GM19455 (cell line): ENCODE results near the gene CEACAM1.
"Not testable (repeated sequence)": the region's sequence is repeated elsewhere in the genome, so short reads cannot be mapped to it uniquely, and the experiment has no call there.

Experiments used
- ATAC-seq: cut with Tn5 transposase; IDR thresholded peaks from one replicate; pipeline ENCODE4 v1.9.1; 2021; ENCODE audit not compliant: unreplicated experiment

The CEACAM1 gene

GRCh38 chr19:42477933-42478332, 50.3 kb downstream of the CEACAM1 start:
- ATAC-seq: no peak

DNA sequence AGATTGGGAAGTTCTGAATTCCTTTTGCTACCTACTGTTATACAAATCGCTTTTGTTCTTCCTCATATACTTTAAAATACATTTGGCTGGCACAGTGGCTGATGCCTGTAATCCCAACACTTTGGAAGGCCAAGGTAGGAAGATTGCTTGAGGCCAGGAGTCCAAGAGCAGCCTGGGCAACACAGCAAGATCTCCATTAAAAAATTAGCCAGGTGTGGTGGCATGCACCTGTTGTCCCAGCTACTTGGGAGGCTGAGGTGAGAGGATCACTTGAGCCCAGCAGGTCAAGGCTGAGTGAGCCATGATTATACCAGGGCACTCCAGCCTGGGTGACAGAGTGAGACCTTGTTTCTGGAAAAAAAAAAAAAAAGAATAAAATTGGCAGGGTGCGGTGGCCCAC, 51.2 kb downstream of the CEACAM1 start:
- ATAC-seq: no peak

GRCh38 chr19:42475366-42475765, 52.9 kb downstream of the CEACAM1 start:
- no peak for ATAC-seq

GRCh38 chr19:42474743-42475142, 53.5 kb downstream of the CEACAM1 start:
- no peak for ATAC-seq

- no peak for ATAC-seq
Observed at GRCh38 chr19:42473686-42474085, 54.6 kb downstream of the CEACAM1 start.

GRCh38 chr19:42472402-42473147, 55.7 kb downstream of the CEACAM1 start:
- no peak for ATAC-seq

GRCh38 chr19:42471554-42472249, 56.6 kb downstream of the CEACAM1 start:
- ATAC-seq: no peak

DNA sequence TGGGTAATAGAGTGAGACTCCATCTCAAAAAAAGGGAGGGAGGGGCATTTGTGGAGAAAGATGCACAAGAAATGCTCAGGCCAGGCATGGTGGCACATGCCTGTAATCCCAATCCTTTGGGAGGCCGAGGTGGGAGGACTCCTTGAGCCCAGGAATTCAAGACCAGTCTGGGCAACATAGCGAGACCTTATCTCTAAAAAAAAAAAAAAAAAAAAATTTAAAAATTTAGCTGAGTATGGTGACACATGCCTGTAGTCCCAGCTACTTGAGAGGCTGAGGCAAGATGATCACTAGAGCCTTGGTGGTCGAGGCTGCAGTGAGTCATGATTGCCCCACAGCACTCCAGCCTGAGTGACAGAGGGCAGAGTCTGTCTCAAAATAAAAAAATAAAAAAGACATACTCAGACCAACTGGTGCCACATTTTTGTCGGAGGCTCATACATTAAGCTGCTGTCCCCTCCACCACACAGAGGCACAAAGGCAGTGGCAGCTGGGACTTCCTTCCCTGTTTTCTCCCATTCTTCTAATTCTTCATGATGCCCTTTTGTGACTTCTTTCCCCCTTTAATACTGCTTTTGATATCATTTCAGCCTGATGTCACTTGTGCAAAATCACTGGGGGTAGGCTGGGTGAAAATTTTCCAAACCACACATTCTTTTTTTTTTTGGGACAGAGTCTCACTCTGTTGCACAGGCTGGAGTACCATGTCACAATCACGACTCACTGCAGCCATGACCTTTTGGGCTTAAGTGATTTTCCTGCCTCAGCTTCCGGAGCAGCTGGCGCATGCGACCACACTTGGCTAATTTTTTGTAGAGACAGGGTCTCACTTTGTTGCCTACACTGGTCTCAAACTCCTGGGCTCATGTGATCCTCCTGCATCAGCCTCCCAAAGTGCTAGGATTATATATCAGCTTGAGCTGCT, 58.7 kb downstream of the CEACAM1 start:
- no peak for ATAC-seq

DNA sequence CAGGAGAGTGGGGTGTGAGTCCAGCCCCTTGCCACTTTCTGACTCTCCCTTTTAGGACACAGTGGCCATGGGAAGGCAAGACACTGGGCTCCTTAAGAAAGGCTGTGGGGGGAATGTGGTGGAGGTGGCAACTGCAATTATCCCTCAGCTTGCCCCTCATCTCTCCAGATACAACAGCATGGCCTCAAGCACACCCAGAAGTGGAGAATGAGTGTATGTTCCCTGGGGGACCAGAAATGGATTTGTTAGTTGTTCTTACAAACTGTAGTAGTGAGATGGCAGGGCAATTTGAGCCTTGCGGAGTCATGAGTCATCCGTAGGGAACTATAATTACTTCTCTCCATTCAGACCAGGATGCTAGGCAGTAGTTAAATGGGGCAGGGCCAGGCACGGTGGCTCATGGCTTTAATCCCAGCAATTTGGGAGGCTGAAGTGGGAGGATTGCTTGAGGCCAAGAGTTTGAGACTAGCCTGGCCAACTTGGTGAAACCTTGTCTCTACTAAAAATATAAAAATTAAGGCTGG, 59.9 kb downstream of the CEACAM1 start:
- ATAC-seq: no peak

GRCh38 chr19:42467183-42467760, 61.0 kb downstream of the CEACAM1 start:
- ATAC-seq: no peak

DNA sequence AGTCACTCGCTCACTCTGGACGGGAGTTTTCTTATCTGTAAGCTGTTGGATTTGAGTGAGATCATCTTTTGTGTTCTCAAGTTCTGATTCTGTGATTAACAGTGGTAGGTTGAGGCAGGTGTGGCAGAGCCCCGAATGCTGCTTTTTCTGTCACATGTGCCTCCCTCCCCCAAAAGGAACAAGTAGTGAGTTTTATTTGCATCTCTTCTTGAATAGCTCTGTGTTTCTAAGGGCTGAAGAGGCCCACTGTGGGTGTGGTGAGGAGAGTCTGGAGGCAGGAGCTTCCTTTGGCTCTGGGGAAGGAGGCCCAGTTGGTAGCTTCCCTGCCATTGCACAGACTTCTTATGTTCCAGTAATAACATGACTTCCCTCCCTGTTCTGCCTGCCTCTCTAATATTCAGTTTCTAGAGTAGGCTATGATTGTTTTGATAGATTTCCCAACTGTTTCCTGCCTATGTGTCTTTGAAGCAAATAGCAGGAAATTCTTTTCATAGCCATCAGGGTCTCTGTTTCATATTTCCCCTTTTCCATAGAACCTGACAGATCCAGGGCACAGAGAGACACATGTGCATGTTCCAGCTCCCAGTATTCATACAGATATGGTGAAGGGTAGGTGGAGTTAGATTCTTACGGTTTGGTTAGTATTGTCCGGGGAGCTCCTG, 61.6 kb downstream of the CEACAM1 start:
- ATAC-seq: no peak

GRCh38 chr19:42465827-42466280, 62.4 kb downstream of the CEACAM1 start:
- peak; percentile 54 for ATAC-seq

DNA sequence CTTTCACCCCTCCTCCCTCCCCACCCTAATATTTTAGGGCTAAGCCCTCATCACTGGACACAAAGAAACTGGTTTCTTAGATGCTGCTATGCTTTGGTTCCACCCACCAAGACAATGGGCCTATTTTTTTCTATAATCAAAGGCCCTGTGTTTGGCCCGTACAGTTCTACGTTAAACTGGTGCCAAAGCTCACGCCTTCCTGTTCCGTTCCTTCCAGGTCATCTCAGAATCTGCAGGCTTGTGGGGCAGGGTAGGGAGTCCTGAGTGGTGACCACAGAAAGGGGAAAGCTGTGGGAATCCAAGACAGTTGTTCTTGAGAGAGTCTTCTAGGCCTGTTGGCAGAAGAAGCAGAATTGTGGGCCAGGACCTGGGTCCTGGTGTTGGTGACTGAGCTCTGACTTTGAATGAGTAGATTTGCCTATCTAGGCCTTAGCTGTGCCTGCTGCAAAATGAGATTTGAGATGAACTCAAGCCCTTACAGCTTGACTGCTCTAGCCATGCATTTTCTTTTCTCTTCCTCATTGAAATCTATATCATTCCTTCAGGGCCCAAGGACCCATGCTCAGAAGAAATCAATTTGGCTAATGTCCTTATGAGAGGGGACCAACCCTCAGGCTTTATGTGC, 66.5 kb downstream of the CEACAM1 start:
- ATAC-seq: no peak

- not testable (repeated sequence) for ATAC-seq
Observed at GRCh38 chr19:42461231-42461630, 67.0 kb downstream of the CEACAM1 start.

- ATAC-seq: no peak
Observed at GRCh38 chr19:42459926-42460325, 68.4 kb downstream of the CEACAM1 start.
